BJ (cell line): Measurements from ENCODE around the gene ZNF699. TPM values are rescaled to one million over a fixed set of nuclear protein-coding genes. Genes with fewer than 3 reads are reported as not detected.

Source experiments
- CTCF ChIA-PET: fragments of 350-600 bp; formaldehyde crosslinking; extraction: SDS; loops from one replicate; lab custom pipeline; 2021; ENCODE audit warnings: antibody characterized with exemption, inconsistent platforms; lab: Yijun Ruan, JAX
- POLR2A ChIA-PET: fragments of 300-600 bp; sonication (Branson Sonifier 250); formaldehyde crosslinking; extraction: SDS; loops from one replicate; lab custom pipeline; 2021; ENCODE audit warnings: antibody characterized with exemption; lab: Charles Lee
- DNase-seq: peaks from one replicate; pipeline ENCODE4 v3.0.0-alpha.2; 2011; ENCODE audit warnings: low read depth
- H3K27me3 ChIP-seq: 2 replicates; pipeline ENCODE4 v1.6.0; 2011; ENCODE audit warnings: low read length; ENCODE audit not compliant: control insufficient read depth, insufficient read depth
- H3K36me3 ChIP-seq: 2 replicates; pipeline ENCODE4 v1.5.1; 2011; ENCODE audit warnings: low read length; ENCODE audit not compliant: control insufficient read depth, insufficient read depth
- H3K4me3 ChIP-seq: 2 replicates; pipeline ENCODE4 v1.5.1; 2011; ENCODE audit warnings: low read depth, mild to moderate bottlenecking, control low read depth, low read length
- polyA plus RNA-seq: library from polyadenylated mRNA; depleted of rRNA; stranded (reverse); fragments of >200 nt; gene quantifications from 2 replicates; pipeline ENCODE4 v1.2.3, GENCODE V29; 2011
- TF ChIP-seq, protein P1 (sequence below): IDR thresholded peaks from 2 replicates; pipeline ENCODE4 v1.5.1; 2011; ENCODE audit warnings: low read depth, mild to moderate bottlenecking, control low read depth, inconsistent platforms, low read length, moderate library complexity; ENCODE audit not compliant: insufficient read depth

ZNF699 gene
- polyA plus RNA-seq, 1 experiment: 2.1 TPM

DNA sequence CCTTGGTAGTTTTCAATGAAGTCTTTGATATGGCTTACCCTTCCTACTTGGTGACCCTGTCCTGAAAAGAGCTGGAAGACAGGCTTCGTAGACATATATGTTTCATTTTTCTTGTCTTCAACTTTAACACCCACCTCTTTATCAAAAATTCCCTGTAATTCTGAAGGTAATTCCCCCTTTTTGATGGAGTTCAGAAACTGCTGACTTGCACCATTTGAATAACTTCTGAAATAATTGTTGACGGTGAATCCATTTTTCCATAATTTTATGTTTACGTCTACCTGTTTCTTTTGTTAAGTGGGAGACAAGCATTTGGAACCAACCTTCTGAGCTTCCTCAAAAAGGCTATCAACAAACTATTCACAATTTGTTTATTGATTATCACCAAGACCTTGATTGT is 38.6 kb upstream of the ZNF699 start:
- no peaks in the 10 kb centered on the region; the same call in 1 of the 2 replicates for H3K36me3 ChIP-seq
- no peaks in the 10 kb centered on the region for H3K27me3 ChIP-seq
- TF ChIP-seq, protein P1, sequence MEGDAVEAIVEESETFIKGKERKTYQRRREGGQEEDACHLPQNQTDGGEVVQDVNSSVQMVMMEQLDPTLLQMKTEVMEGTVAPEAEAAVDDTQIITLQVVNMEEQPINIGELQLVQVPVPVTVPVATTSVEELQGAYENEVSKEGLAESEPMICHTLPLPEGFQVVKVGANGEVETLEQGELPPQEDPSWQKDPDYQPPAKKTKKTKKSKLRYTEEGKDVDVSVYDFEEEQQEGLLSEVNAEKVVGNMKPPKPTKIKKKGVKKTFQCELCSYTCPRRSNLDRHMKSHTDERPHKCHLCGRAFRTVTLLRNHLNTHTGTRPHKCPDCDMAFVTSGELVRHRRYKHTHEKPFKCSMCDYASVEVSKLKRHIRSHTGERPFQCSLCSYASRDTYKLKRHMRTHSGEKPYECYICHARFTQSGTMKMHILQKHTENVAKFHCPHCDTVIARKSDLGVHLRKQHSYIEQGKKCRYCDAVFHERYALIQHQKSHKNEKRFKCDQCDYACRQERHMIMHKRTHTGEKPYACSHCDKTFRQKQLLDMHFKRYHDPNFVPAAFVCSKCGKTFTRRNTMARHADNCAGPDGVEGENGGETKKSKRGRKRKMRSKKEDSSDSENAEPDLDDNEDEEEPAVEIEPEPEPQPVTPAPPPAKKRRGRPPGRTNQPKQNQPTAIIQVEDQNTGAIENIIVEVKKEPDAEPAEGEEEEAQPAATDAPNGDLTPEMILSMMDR: no peak
- no peak for DNase-seq
- H3K4me3 ChIP-seq: no peak overlapping the region
- ChIA-PET POLR2A (no interaction called here), CTCF (no interaction called here)

DNA sequence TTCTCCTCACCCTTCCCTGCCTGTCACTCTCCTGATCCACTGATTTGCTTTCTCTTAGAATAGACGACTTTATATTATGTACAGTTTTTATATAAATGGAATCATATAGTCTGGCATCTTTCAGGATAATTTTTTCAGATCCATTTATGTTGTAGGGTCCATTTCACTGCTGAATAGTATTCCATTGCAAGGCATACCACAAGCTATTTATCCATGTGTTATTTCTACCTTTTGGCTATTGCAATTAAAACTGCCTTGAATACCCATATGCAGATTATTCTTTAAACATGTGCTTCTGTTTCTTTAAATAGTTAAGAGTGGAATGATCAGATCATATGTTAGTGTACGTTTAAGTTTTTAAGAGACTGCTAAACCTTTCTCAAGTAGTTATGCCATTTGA is 35.4 kb upstream of the ZNF699 start:
- ChIA-PET CTCF (no interaction called here), POLR2A (no interaction called here)
- TF ChIP-seq, protein P1: no peak
- Histone ChIP-seq H3K27me3 (no peaks in the 10 kb centered on the region), H3K36me3 (no peaks in the 10 kb centered on the region; the same call in none of the 2 replicates), H3K4me3 (no peak overlapping the region)
- DNase-seq: no peak

DNA sequence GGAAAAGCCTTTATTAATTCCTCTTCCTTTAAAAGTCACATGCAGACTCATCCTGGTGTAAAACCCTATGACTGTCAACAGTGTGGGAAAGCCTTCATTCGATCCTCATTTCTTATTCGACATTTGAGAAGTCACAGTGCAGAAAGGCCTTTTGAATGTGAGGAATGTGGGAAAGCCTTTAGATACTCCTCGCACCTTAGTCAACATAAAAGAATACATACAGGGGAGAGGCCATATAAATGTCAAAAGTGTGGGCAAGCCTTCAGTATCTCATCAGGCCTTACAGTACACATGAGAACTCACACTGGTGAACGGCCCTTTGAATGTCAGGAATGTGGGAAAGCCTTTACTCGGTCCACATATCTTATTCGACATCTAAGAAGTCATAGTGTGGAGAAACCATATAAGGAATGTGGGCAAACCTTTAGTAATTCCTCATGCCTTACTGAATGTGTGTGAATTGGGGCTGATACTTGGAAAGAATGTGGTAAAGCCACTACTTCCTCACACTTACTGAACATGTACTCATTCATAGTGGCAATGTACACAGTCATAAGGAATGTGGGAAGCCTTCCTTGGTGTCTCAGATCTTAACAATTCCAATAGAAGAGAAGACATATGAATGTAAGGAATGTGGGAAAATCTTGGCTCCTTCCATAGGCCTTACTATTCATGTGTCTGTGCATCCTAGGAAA is 33.1 kb upstream of the ZNF699 start:
- no peaks in the 10 kb centered on the region for H3K27me3 ChIP-seq
- H3K36me3 ChIP-seq: no peaks in the 10 kb centered on the region; the same call in none of the 2 replicates
- POLR2A ChIA-PET: no interaction called here
- CTCF ChIA-PET: no interaction called here
- no peak overlapping the region for H3K4me3 ChIP-seq
- TF ChIP-seq, protein P1: no peak
- no peak for DNase-seq

DNA sequence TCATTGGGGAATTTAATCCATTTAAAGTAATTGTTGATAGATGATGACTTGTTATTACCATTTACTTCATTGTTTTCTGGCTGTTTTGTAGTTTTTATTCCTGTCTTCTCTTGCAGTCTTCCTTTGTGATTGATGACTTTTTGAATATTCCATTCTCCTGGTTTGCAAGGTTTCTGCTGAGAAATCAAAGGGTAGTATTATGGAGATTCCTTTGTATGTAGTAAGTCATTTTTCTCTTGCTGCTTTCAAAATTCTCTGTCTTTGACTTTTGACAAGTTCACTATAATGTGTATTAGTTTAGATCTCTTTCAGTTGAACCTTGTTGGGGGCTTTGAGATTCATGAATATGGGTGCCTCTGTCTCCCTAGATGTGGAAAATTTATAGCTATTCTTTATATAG is 20.4 kb upstream of the ZNF699 start:
- no peaks in the 10 kb centered on the region for H3K27me3 ChIP-seq
- DNase-seq: no peak
- H3K36me3 ChIP-seq: peaks cover 3% of the 10 kb centered on the region; the same call in 1 of the 2 replicates
- ChIA-PET POLR2A (no interaction called here), CTCF (interaction anchor here (2.0 kb wide), 1 partner anchor 17 kb away, joined by 5 read pairs; no protein-coding TSS in a partner anchor)
- TF ChIP-seq, protein P1: no peak
- H3K4me3 ChIP-seq: no peak overlapping the region

DNA sequence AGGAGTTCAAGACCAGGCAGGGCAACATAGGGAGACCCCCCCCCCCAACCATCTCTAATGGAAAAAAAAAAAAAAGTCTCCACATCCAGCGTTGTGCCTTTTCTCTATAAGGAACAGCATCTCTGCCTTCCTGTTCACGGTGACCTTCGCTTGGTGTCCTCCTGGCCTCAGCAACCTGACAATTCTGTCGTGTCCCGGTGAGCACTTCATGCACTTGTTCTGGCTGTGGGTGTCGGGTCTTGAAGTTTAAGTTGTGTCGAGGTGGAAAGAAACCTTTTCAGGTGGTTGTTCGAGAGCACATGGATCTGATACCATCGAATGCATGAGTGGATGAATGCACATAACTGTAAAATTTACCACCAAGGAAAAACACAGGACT is 14.9 kb upstream of the ZNF699 start:
- Histone ChIP-seq H3K27me3 (no peaks in the 10 kb centered on the region), H3K36me3 (no peaks in the 10 kb centered on the region), H3K4me3 (peak overlapping the region; percentile 89)
- POLR2A ChIA-PET: no interaction called here
- TF ChIP-seq, protein P1: no peak
- CTCF ChIA-PET: interaction anchor here (1.0 kb wide), 1 partner anchor 293 kb away, joined by 3 read pairs; no protein-coding TSS in a partner anchor
- DNase-seq: no peak
